LNCaP clone FGC (cell line): Measurements from ENCODE around the gene DTNBP1.

Experiments used
- DNase-seq: peaks from one replicate; pipeline ENCODE4 v3.0.0-alpha.2; 2011; ENCODE audit warnings: low read depth
- H3K4me3 ChIP-seq: 2 replicates; pipeline ENCODE4 v1.5.1; 2011; ENCODE audit warnings: mild to moderate bottlenecking, low read depth, low read length, control low read depth
- CTCF ChIP-seq: IDR thresholded peaks from 2 replicates; pipeline ENCODE4 v1.5.1; 2012; ENCODE audit warnings: mild to moderate bottlenecking; ENCODE audit not compliant: control insufficient read depth, insufficient read depth; ENCODE audit errors: extremely low read depth

DTNBP1 gene

GRCh38 chr6:15690510-15690909 is 27.7 kb upstream of the DTNBP1 start:
- no peak for TF ChIP-seq CTCF
- peak; percentile 44 for DNase-seq
- no peak overlapping the region for H3K4me3 ChIP-seq

GRCh38 chr6:15689586-15690482 is 27.0 kb upstream of the DTNBP1 start:
- H3K4me3 ChIP-seq = no peak overlapping the region
- no peak for TF ChIP-seq CTCF
- no peak for DNase-seq

- no peak for DNase-seq
- H3K4me3 ChIP-seq = no peak overlapping the region
- no peak for TF ChIP-seq CTCF
Measured at GRCh38 chr6:15685619-15686018, 22.8 kb upstream of the DTNBP1 start.

- no peak overlapping the region for H3K4me3 ChIP-seq
- DNase-seq = no peak
- no peak for TF ChIP-seq CTCF
Measured at GRCh38 chr6:15682965-15683822, 20.4 kb upstream of the DTNBP1 start.

GRCh38 chr6:15681946-15682345 is 19.1 kb upstream of the DTNBP1 start:
- no peak for DNase-seq
- H3K4me3 ChIP-seq = no peak overlapping the region
- no peak for TF ChIP-seq CTCF

- TF ChIP-seq CTCF = no peak
- H3K4me3 ChIP-seq = no peak overlapping the region
Measured at GRCh38 chr6:15678514-15678913, 15.7 kb upstream of the DTNBP1 start.

More at GRCh38 chr6:15678514-15678913, 15.7 kb upstream of the DTNBP1 start:
- no peak for DNase-seq
